ENCODE measurements around the gene SPEN.

SPEN gene

GRCh38 chr1:15955552-15955951, 108.0 kb downstream of the SPEN start:
- POLR2A ChIA-PET, result interaction anchor here (0.6 kb wide), 1 partner anchor 15 kb away, joined by 3 read pairs; no protein-coding TSS in a partner anchor
- no peak for TF ChIP-seq CTCF (IDR thresholded peaks at IDR 0.05; ENCODE audit: insufficient read depth, low read length, missing control alignments)
- CTCF ChIA-PET, result interaction anchor here (1.1 to 3.4 kb wide), 5 partner anchors 14 to 164 kb away, joined by 3 to 25 read pairs (median 12); no protein-coding TSS in a partner anchor
- DNase-seq (ENCODE audit: low read depth, low spot score), result no peak
- H3K4me3 ChIP-seq (ENCODE audit: low read depth, low read length), result no peak overlapping the region

GRCh38 chr1:15956150-15956549, 108.6 kb downstream of the SPEN start:
- CTCF ChIA-PET, result interaction anchor here (1.0 to 3.4 kb wide), 6 partner anchors 13 to 165 kb away, joined by 3 to 25 read pairs (median 8); no protein-coding TSS in a partner anchor
- no peak overlapping the region for H3K4me3 ChIP-seq (ENCODE audit: low read depth, low read length)
- POLR2A ChIA-PET, result interaction anchor here (0.6 kb wide), 1 partner anchor 14 kb away, joined by 3 read pairs; no protein-coding TSS in a partner anchor
- no peak for DNase-seq (ENCODE audit: low read depth, low spot score)
- TF ChIP-seq CTCF (IDR thresholded peaks at IDR 0.05; ENCODE audit: insufficient read depth, low read length, missing control alignments), result no peak

- ChIA-PET CTCF (interaction anchor here (0.7 to 3.4 kb wide), 17 partner anchors 8 to 183 kb away, joined by 3 to 25 read pairs (median 4); no protein-coding TSS in a partner anchor), POLR2A (no interaction called here)
- no peak for DNase-seq (ENCODE audit: low read depth, low spot score)
These were observed 110.0 kb downstream of the SPEN start for GRCh38 chr1:15957221-15958095.

GRCh38 chr1:15958111-15958510, 110.6 kb downstream of the SPEN start:
- no peak overlapping the region for H3K4me3 ChIP-seq (ENCODE audit: low read depth, low read length)
- CTCF ChIA-PET, result interaction anchor here (0.7 to 3.4 kb wide), 11 partner anchors 10 to 166 kb away, joined by 3 to 25 read pairs (median 5); no protein-coding TSS in a partner anchor
- DNase-seq (ENCODE audit: low read depth, low spot score), result no peak
- no peak for TF ChIP-seq CTCF (IDR thresholded peaks at IDR 0.05; ENCODE audit: insufficient read depth, low read length, missing control alignments)
- POLR2A ChIA-PET, result no interaction called here

More at GRCh38 chr1:15957221-15958095, 110.0 kb downstream of the SPEN start:
- peak; percentile 51 for TF ChIP-seq CTCF (IDR thresholded peaks at IDR 0.05; ENCODE audit: insufficient read depth, low read length, missing control alignments)
- no peak overlapping the region for H3K4me3 ChIP-seq (ENCODE audit: low read depth, low read length)

GRCh38 chr1:15958793-15959192, 111.3 kb downstream of the SPEN start:
- CTCF ChIA-PET, result interaction anchor here (0.7 to 2.9 kb wide), 7 partner anchors 10 to 167 kb away, joined by 3 to 17 read pairs (median 5); no protein-coding TSS in a partner anchor
- no peak overlapping the region for H3K4me3 ChIP-seq (ENCODE audit: low read depth, low read length)
- no peak for DNase-seq (ENCODE audit: low read depth, low spot score)
- TF ChIP-seq CTCF (IDR thresholded peaks at IDR 0.05; ENCODE audit: insufficient read depth, low read length, missing control alignments), result no peak
- POLR2A ChIA-PET, result interaction anchor here (0.8 kb wide), 1 partner anchor 17 kb away, joined by 3 read pairs; the partner anchor contains the start of gene ZBTB17

- ChIA-PET POLR2A (no interaction called here), CTCF (interaction anchor here (0.7 to 2.9 kb wide), 7 partner anchors 9 to 168 kb away, joined by 3 to 17 read pairs (median 5); no protein-coding TSS in a partner anchor)
- DNase-seq (ENCODE audit: low read depth, low spot score), result no peak
- TF ChIP-seq CTCF (IDR thresholded peaks at IDR 0.05; ENCODE audit: insufficient read depth, low read length, missing control alignments), result no peak
- no peak overlapping the region for H3K4me3 ChIP-seq (ENCODE audit: low read depth, low read length)
These were observed 111.9 kb downstream of the SPEN start for GRCh38 chr1:15959424-15959823.

Measured in AG04449 (cell line).